DMS114 treated with DMSO at 0.1 percent for 48 hours (cell line): ENCODE measurements around the gene LIMK1.

Experiments
- DNase-seq: peaks from one replicate; lab custom pipeline; 2025; ENCODE audit not compliant: unreplicated experiment; lab: John Stamatoyannopoulos, UW

Gene LIMK1

GRCh38 chr7:74053589-74054186 lies 29.9 kb upstream of the LIMK1 start:
- no peak for DNase-seq

- DNase-seq = no peak
Measured at GRCh38 chr7:74056096-74056915, 27.3 kb upstream of the LIMK1 start.

GRCh38 chr7:74057216-74057925 lies 26.2 kb upstream of the LIMK1 start:
- no peak for DNase-seq

GRCh38 chr7:74057987-74058386 lies 25.6 kb upstream of the LIMK1 start:
- DNase-seq = no peak

- DNase-seq = no peak
Measured at GRCh38 chr7:74058486-74058885, 25.1 kb upstream of the LIMK1 start.

GRCh38 chr7:74059037-74059436 lies 24.6 kb upstream of the LIMK1 start:
- no peak for DNase-seq

- DNase-seq = no peak
Measured at GRCh38 chr7:74059681-74060588, 23.7 kb upstream of the LIMK1 start.

GRCh38 chr7:74061840-74062539 lies 21.6 kb upstream of the LIMK1 start:
- no peak for DNase-seq

- DNase-seq = no peak
Measured at GRCh38 chr7:74063223-74063641, 20.4 kb upstream of the LIMK1 start.

GRCh38 chr7:74063646-74064045 lies 20.0 kb upstream of the LIMK1 start:
- DNase-seq = no peak

GRCh38 chr7:74064696-74065095 lies 18.9 kb upstream of the LIMK1 start:
- no peak for DNase-seq

GRCh38 chr7:74066626-74067025 lies 17.0 kb upstream of the LIMK1 start:
- DNase-seq = no peak

GRCh38 chr7:74068378-74069085 lies 15.1 kb upstream of the LIMK1 start:
- no peak for DNase-seq

GRCh38 chr7:74069086-74069541 lies 14.5 kb upstream of the LIMK1 start:
- no peak for DNase-seq

GRCh38 chr7:74069790-74070618 lies 13.6 kb upstream of the LIMK1 start:
- DNase-seq = no peak

- DNase-seq = no peak
Measured at GRCh38 chr7:74070619-74070921, 13.0 kb upstream of the LIMK1 start.

- DNase-seq = no peak
Measured at GRCh38 chr7:74071121-74071520, 12.5 kb upstream of the LIMK1 start.

- no peak for DNase-seq
Measured at GRCh38 chr7:74074770-74075169, 8.8 kb upstream of the LIMK1 start.

- no peak for DNase-seq
Measured at GRCh38 chr7:74078461-74078860, 5.1 kb upstream of the LIMK1 start.
